Hematopoietic multipotent progenitor cell treated with erythropoietin and hydrocortisone succinate and interleukin-3 and kit ligand, for 8 days (in vitro differentiated cells): ENCODE measurements around the gene RAB7B.

Experiments
- DNase-seq: peaks from one replicate; pipeline ENCODE4 v3.0.0-alpha.2; 2015

RAB7B gene

DNA sequence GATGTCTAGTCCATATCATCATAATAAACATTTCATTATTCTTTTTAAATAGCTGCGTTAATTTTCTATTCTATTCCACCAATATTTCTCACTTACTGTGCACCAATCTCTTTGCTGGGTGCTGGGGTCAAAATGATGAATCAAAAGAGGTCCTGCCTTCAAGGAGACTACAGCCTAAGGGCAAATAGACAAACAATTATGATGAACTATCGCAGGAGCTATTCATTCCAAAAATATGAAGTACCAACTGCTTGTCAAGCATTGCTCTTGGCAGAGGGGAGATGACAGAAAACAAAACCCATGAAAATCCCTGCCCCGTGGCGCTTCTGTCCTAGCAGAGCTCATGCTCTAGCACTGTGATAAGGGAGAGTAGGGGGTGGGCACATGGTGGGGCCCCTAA is 31.1 kb downstream of the RAB7B start:
- no peak for DNase-seq

DNA sequence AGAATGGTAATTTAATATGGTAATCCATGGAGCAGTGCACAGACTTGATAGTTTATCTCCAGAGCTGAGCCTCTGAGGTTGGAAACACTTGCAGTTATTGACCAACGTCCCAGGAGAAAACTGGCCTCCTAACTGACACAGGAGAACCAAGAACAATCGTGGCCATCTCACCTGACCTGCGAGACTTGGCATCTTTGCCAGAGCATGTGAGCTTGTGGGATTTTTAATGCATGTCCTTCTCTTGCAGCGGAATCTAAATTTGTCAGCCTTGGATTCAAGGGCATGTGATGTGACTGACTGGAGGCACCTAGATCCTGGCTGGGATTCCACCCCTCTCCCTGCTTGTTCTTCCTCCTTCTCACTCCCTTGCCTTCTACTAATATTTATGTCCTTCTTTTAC is 32.1 kb downstream of the RAB7B start:
- DNase-seq = no peak

DNA sequence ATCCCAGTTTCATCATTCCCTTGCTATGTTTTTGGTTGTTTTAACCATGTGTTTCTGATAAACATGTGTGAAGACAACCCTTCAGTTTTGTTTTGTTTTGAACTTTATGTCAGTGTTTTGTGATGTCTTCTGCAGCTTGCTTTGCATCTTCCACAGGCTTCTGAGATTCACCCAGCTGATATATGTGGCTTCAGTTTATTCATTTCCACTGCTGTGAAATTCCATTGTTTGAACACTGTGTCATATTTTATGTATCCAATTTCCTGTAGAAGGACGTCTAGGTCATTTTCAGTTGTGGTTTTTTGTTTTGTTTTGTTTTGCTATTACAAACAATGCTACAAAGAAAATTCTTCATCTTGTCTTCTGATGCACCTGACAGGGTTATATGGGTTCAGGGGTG is 32.7 kb downstream of the RAB7B start:
- no peak for DNase-seq

DNA sequence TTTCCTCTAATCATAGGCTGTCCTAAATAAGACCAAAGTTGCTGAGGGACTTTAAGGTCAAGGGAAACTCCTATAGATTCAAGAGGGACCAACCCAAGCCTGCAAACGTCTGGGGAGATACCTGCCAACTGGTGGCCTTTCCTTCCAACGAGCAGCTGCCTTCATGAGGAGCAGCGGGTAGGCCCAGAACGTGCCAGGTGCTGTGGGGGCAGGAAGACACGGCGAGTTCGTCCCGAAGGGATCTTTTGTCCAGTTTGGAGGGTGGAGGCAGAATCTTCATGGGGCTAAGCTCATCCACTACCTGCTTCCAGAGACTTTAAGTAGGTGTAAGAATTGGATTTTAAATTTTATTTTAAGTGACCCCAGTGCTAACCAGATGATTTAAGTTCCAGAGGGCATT is 34.0 kb downstream of the RAB7B start:
- no peak for DNase-seq

DNA sequence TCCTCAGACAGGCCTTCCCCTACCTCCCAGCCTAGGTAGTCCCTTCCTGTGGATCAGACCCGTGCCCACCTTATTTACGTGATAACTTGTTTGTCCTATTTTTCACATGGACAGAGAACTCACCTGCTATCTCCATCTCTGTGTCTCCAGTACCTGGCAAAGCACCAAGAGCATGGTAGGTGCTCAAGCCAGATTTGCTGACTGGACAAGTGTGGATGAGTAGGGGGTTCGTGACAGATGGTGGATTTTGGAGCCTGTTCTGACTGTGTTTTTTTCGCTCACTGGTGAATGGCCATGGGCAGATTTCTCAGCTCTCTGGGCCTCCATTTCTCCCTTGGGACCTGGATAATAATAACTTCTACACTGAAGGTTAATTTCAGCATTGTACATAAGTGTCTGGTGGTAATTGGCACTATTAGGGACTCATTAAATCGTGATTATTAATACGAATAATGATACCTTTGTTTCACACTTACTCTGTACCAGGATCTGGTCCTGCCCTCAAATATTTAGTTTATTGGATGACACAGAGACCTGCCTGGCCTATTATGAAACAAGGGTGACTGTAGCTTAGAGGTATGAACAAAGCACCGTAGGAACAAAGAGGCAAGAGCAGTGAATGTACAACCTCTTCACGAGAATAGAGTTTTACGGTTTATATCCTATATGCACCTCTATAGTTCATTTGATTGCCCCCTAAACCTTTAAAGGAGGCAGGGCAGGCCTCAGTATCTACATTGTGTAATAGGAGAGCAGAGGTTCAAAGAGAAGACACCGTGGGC is 35.5 kb downstream of the RAB7B start:
- DNase-seq = no peak

DNA sequence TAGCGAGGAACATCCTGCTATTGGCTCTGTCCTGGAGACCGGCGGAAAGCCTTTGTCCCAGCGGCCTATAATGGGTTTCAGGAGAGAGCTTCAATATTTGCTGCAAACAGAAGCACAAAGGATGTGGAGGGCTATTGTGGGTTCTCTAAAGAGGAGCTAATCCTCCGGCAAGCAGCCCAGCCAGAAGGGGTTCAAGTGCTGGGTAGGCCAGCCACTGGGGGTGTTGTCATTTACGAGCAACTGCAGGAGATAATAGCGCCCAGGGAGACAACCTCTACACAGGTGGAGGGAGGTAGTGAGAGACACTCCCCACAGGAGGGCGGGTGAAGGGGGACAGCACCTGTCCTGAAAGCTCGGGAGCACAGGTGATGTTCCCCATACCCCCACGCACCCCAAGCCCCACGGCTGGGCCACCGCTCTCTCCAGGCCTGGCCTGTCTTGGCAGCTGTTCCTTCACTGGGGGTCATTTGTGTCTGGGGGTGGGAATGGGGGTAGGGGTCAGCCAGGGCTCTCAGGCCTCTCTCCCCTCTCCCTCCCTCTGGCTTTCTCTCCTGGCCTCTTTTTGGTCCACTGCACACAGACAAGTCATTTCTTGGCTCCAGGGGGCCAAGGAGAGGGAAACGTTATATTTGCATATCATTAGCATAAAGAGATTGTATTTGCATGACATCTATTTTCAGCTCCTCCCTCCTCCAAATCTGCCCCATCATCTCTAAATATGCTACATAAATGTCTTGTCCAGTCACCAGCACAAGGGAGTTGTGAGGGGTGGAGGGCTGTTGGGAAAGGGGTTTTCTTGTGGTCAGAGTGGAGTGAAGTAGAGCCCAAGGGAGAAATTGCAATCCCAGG is 37.9 kb downstream of the RAB7B start:
- no peak for DNase-seq

DNA sequence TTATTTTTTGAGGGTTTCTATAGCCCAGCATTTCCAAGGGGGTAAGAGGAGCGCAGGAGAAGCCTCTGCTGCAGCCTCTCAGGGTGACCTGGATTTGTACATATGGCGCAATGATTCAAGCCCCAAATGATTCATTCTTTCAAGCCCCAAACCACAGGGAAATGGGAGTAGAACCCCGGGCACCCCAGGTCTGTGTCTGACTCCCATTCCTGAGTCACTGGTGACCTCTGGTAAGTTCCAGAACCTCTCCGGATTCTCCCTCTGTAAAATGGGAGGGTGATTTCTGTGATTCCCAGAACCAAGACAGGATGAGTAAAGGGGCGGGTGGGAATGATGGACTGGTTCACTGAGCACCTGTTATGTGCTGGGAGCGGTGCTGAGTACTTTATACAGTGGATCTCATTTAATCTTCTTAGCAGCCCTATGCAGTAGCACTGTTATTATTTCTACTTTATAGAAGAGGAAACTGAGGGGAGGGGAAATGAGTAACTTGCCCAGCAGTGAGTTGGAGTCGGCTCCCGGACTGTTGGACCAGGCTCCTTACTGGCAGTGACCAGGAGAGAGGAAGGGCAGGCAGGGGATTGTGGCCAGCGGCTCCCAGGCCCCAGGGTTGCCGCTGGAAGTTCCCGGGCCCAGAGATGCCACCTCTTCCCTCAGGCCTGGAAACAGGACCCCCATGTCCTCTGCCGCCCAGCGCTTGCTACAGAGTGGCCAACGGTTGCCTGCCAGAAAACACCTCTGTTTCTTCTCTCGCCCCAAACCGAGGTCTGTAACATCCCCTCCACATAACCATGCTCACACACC is 39.6 kb downstream of the RAB7B start:
- DNase-seq = no peak

DNA sequence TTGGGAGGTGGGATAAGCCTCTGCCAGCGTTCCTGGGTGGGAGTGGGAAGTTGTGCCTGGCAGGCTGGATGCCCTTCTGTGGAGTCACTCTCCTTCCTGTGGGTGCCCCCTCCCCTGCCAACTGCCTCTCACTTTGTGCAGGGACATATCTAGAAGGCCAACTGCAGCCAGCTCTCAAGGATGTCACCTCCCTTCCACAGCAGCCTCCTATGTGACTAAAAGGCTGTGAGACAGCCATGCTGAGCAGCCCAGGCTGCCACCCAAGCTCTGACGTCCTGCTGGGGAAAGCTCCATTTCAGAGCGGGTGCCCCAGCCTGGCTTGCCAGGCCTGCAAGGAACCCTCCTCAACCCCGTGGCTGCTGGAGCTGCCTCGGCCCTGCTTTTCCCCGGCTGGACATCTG is 40.4 kb downstream of the RAB7B start:
- no peak for DNase-seq

DNA sequence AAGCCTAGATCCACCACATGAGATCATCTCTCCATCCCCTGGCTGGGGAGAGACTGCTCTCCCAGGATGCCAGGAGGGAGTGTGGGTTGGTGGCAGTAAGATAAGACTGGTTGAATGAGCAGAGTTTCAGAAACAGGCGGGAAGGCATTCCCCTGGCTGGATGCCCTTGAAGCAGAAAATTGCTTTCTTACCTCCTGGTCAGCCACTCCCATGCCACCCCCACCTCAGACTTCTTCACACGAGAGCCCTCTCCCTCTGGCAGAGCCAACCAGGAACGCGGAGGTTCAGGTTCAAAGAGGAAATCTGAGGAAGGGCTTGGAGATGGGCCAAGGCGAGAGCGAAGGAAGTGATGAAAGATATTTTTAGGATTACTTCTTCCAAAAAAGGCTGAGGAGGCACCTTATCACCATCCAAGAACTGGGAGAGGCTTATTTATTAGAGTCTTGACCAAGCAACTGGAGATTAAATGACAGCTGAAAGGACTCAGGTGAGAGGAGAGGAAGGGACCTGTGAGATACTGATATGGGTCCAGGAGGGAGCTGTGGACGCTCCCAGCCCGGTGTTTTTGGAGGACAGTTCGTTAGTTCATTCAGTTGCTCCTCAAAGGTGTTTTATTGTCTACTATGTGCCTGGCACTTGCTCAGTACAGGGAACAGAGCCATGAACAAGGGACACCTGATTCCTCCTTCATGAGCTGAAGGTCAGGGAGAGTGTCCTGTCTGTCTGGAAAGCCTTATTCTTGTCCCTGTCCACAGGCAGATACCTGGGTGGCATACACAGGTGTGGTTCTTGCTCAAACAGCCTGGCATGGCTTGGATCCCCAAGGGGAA is 41.0 kb downstream of the RAB7B start:
- no peak for DNase-seq

DNA sequence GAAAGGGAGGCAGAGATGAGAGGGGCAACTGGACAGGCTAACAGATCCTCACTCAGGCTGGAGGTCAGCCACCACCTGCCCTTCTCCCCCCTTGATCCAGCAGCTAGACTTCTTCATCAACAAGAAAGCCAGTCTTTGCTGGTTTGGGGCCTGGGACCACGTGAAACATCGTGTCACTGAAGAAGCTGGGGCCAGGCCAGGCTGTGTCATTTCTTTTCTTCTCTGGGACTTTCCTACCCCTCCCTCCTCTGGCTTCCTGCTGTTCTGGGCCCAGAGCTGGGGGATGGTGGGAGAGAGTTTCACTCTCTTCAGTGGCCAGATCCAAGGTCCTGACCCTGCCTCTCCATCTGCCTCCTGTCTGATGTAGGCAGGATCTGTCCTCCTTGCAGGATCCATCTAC is 41.8 kb downstream of the RAB7B start:
- no peak for DNase-seq

DNA sequence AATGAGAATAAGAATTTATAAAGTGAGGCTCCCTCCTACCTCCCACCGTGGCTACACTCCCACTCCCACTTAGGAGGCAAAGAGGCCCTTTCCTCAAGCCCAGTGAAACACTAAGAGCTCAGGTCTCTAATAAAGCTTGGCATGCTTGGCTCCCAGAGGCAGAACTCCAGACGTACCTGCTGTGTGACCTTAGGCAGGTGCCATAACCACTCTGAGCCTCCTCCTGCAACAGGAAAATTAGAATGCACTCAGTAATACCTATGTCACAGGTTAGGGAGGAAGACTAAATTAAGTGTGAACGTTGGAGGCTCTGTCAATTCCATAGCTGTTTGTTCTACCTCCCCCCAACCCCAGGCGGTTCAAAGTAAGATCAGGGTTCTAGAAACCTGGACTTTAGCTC is 43.4 kb downstream of the RAB7B start:
- DNase-seq = no peak

DNA sequence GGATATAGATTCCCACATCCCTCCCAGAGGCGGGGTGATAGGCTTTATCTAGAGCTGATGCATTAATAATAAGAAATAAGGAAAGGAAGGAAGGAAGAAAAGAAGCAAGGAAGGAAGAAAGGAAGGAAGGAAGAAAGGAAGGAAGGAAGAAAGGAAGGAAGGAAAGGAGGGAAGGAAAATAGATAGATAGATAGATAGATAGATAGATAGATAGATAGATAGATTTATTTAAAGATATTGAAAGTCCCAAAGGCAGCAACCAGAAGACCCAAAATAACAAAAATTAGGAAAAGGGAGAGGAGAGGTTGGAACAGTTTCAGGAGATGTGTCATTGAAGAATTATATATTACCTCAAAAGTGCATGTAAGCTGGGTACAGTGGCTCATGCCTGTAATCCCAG is 47.7 kb downstream of the RAB7B start:
- no peak for DNase-seq

DNA sequence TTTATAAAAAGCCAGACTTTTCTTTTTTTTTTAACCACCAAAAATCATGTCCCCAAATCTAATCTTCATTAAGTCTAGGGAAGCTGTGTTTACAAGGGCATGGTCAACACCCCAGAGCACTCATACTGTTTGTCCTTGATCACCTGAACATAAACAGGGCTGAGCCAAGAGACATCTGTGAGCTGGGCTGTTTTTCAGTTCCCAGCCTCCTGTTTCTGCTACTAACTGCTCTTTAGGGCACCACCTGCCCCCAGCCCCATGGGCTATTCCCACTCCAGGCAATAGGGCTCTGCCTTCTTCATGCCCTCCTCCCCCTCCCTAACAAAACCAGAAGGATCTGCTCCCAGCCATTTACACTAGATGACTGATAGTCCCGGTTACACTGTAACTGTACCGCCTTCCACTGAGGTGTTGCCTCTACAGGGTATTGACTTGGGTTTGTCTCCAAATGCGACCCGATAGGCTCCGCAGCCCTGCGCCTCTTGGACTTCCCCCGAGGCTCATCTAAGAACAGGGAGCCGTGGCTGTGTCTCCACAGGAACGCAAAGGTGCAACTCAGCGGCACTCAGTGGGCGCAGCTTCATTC is 48.3 kb downstream of the RAB7B start:
- no peak for DNase-seq

DNA sequence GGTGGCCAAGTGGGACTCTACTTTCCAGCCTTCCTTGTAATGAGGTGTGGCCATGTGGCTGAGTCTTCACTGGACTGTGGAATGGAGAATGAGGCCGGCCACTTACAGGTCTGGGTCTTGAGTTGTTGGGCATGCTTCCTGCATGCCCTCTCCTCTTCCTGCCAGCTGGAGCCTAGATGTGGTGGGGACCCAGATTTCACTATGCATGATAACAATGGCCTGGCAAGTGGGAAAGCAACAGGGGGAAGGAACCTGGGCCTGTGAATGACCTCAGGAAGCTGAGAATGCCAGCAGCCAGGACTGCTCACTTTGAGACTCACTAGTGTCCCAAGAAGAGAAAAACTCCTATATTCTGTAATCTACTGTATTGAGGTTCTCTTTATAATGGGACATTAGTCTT is 51.4 kb downstream of the RAB7B start:
- no peak for DNase-seq

DNA sequence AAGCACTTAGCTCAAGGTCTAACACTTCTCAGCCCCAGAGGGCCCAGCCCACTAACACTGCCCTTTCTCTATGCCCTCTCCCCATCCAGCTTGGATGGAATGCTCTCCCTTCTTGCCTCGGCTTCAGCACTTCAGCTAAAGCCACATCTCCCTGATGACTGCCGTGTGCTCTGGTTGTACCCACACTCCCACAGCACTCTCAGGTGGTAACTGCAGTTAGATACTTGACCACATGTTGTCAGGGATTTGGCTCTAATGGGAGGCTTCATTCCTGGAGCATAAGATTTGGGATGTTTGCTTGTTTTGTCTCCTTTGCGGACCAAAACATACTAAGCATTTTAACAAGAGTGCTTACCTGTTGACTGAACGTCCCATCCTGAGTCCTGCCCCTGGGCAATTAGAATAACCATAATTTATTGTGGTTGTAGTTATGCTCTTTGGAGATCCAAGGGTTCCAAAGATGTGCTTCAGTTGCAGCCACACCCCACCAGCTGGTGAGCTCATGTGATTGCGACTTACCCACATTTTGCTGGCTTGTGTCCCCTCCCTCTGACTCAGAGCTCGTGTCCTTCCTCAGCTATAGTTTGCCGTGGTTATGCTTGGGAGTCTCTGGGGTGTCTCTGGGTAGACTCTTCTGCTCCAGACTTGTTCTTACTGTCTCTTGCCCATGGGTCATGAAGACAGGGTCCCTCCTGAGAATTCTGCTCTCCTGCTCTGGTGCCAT is 52.2 kb downstream of the RAB7B start:
- DNase-seq = peak; percentile 61

DNA sequence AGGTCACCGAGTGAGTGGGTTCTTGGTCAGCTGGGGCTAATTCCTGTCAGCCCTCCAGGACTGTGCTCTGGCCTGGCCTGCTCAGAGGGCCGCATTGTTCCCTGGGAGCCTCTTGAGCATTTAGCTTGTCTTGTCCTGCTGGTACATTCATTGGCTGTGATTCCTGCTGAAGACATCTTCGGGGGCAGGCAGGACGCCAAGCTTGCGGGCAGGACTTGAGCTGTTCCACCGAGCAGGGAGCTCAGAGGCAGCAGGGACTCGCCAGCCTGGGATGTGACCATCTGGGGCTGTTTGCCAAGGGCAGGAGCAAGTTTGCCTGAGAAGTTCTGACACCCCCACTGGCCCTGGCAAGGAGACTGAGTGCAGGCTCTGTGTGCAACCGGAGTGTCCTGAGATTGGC is 52.9 kb downstream of the RAB7B start:
- DNase-seq = no peak

DNA sequence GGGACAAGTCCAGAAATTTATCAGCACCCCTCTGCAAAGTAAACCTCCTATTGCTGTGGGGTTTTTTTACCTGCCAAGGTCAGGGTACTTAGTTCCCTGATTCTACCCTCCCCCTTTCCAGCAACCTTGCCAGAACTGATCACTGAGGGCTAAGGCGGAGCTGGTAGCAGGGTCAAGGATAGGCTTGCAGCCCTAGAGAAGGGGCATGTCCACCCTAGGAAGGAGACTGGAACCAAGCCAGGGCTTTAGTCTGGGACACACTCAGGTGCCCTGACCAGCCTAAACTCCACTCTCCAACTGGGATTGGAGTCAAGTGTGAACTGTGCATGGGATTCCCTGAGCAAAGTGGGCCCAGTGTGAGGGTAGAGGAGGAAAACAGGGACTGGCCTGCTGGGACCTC is 53.4 kb downstream of the RAB7B start:
- DNase-seq = no peak

DNA sequence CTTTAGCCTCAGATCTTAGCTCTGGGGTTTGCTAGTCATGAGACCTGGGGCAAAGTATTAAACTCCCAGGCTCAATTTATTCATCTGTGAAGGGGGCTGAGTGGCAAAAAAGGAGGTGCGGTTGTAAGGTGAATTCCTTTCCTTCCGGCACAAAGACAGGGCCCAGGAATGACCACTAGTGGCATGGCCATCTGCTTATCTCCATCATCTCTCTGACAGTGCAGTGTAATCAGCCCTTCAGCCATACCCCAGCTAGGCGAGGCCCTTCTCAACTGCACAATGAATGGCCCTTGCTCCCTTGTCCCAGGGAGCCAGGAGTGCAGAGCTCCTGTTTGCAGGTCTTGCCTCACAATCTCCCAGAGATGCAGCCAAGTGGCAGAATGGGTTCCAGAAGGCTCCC is 54.3 kb downstream of the RAB7B start:
- DNase-seq = no peak

DNA sequence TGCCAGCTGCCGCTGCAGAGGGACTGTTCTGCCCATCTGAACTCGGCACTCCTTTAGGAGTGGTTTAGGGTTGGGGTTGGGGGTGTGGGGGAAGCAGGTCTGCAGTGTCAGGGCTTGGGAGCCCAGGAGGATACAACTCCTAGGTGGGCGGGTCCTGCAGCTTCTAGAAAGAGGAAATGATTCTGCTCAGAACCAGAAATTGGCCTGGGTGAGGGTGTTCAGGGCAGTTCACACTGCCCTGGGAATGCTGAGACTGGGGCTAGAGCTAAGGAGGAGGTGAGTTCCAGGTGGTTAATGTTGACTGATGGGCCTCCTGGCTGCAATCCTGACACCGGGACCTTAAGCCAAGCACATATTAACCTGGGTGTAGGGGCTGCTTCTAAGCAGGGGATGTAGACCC is 55.2 kb downstream of the RAB7B start:
- DNase-seq = no peak

DNA sequence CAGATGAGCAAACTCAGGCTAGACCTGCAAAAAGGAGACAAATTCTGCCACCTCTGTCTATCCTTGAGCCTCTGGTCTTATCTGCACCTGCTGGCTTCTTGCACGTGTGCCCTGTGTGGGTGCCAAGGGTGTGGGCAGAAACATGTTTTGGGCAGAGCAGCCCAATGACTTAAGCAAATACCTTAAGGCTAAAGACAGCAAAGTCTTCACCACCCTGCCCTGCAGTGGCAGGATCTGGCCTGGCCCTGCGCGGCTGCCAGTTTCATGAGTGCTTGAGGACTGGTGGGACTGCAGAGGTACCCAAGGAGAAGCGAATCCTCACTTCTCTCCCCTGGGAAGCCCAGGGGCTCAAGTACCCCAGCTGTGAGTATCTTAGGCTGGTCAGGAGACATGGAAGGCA is 56.2 kb downstream of the RAB7B start:
- peak; percentile 55 for DNase-seq

DNA sequence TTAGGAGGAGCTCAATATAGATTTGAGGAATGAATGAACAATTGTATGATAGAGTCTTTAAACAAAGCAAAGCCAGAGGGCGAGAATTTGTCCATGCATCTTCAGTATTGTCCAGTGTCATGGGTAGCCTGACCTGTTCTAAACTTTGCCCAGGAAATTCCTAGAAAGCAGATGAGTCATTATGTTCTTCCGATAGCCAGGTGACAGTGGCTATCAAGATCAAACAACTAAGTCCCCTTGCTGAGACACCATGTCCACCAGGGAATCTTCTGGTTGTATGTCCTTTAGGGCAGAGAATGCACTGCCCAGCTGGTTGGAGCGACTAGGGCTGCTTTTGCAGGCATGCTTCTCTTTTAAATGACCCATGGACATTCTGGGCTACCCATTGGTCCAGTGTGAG is 58.1 kb downstream of the RAB7B start:
- DNase-seq = no peak

DNA sequence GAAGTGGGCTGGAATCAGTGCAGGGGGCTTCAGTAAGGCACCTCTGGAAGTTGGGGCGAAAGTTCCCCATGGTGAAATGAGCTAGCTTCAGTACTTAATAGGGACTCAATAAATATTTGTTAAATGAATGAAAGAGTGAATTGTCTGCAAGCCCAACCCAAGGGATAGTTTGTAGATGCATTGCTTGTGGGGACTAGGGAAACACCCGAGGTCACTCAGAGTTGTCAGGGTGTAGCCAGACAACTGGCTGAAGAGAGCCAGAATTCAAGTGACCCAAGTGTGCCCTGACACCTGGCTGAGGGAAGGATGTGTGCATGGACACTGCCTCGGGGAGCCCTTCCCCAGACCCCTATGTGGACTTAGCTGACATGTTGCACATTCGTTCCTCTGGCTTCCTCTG is 58.7 kb downstream of the RAB7B start:
- DNase-seq = no peak
